Measurements from ENCODE around the gene SLC28A3.
A peak's percentile ranks its signal among the peaks of the same experiment; 100 is the strongest.

SLC28A3 gene

GRCh38 chr9:84296146-84296843, 44.3 kb downstream of the SLC28A3 start:
- DNase-seq = no peak

GRCh38 chr9:84294241-84294950, 46.2 kb downstream of the SLC28A3 start:
- no peak for DNase-seq

DNA sequence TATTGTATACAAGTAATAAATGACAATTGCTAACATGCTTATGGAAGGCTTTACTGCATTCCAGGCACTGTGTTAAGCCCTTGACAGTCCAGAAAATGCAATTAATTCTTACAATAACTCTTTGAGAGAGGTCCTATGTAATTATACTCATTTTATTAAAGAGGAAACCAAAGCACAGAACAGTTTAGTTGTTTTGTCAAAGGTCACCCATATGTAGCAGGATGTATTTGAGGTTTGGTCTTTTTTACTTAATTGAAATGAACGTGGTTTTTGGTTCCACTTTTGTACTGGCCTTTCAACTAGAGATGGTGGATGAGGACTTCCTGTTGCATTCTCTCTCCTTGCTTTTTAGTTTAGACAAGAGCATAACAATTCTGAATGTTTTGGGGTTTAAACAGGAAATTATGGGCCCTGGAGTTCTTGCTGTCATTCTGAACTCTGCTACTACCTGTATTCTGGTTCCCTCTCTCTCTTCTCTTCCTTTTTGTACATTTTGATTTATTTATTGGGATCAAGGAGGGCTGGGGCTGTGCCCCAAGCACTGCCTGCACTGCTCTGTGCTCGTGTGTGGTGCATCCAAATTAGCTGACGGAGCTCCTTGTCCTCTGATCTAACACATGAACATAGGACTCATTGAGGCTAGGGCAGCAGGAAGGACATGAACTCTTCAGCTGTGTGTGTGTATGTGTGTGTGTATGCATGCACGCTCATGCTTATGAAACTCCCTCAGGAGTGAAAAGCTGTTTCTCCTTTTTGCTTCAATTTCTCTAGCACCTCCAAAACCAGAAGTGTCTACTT, 47.4 kb downstream of the SLC28A3 start:
- DNase-seq = no peak

- no peak for DNase-seq
Observed at GRCh38 chr9:84285381-84285780, 55.2 kb downstream of the SLC28A3 start.

DNA sequence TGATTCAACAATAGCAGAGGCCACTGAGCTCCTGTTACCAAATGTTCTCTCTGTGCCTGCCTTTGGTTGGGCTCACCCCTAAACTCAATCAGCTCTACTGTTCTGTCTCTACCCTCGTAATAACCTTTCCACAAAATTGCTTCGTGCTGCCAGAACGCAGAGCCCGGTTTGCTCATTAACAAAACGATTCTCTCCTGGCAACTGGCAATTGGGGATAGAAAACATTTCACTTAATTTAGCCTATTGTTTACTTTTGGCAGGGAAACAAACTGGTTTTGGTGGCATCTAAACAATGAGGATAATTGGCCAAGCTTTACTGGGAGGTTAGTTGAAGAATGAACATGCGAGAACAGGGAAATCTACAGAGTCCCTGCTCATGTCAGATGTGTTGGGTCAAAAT, 56.6 kb downstream of the SLC28A3 start:
- no peak for DNase-seq

DNA sequence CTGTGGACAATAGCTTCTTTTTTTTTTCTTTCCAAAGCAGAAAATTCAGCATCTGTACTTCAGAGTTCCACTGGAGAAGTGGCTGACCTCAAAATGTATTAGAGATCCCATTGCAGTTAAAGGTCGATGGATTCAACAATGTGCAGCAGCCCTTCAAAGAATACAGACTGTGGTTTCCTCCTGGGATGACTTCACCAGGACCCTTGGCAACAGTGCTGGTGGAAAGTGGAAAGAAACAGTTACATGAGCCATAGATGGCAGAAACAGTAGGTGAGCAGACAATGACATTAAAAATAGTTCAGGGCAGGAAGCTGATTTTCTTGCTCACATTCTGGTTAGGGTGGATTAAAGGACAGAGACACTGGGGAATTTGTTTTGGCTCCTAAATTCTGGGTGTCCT, 62.4 kb downstream of the SLC28A3 start:
- DNase-seq = no peak

DNA sequence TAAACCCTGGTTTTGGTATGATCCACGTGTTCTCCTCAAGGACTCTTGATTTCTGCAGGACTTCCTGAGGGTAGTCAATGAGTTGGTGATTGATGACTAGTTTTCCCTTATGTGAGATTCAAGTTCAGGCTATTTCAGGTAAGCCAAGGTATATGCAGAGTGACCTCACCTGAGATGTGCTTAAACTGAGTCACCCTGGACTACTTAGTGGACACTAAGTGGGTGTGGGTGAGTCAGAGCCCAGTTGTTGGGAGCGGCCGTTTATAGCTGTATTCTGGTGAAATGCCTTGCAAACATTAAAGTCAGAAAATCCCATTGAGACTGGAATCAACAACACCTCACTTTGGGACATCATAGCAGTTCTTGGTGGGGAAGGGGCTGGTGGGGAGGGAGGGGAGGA, 62.9 kb downstream of the SLC28A3 start:
- no peak for DNase-seq

DNA sequence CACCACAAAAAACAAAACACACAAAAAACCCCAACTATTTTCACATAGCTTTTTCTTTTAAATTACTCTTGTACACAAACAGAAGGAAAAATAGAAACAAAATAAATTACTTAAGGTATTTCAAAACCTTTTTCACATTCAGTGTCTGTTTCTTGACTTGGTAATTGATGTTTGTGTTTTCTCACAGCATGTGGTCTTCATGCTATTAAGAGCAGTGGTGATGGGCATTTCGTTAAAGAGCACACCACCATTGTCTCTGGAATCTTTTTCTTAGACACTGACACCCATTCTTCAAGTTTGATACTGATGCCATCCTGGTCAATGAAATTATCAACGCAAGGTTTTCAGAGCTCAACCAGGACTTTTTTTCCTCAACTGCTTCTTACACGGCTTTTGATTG, 63.8 kb downstream of the SLC28A3 start:
- no peak for DNase-seq

- DNase-seq = peak; percentile 30
Observed at GRCh38 chr9:84271921-84272556, 68.5 kb downstream of the SLC28A3 start.

DNA sequence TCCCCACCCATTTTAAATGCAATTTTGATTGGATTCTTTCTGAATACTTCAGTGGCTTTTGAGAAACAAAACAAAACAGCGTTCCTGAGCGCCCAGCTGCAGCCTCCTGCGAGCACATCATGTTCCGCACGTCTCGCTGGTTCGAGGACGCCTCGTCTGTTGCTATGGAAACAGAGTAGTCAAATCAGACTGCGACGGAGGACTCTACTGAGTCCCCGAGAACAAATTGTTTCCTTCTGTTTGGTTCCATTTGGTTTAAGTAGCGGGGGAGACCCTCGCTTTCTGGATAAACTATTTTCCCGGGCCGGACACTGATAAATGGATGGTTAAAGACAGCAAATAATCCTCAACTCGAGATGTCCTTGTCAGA, 69.0 kb downstream of the SLC28A3 start:
- DNase-seq = peak; percentile 92

GRCh38 chr9:84270847-84271530, 69.6 kb downstream of the SLC28A3 start:
- DNase-seq = no peak

- DNase-seq = no peak
Observed at GRCh38 chr9:84266087-84266561, 74.4 kb downstream of the SLC28A3 start.

DNA sequence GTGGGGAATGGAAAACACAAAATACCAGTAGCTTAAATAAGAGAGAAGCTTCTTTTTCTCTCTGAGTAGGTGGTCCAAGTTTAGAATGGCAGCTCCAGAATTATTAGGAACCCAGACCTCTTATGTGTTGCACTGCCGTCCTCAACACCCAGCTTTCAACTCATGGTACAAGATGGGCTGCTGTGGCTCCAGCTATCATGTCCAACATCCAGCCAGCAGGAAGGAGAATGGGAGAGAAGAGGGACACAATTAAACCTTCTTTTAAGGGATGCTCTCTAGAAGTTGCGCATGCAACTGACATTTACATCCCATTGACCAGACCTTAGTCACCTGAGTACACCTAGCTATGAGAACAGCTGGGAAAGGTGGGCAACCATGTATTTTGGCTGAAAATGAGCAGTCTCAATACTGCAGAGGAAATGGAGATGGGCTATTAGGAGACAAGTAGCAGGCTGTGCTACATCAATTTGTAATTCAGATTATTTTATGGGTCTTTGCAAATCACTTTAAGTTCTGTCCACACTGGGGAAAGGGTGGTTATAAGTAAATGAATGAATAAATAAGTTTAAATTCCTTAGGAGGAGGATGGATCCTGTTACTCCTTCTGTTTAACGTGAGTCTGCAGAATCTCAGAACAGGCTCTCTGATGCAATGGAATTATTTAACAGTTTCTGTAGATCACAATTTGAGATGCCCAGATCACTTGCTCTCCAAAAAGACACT, 76.1 kb downstream of the SLC28A3 start:
- no peak for DNase-seq

DNA sequence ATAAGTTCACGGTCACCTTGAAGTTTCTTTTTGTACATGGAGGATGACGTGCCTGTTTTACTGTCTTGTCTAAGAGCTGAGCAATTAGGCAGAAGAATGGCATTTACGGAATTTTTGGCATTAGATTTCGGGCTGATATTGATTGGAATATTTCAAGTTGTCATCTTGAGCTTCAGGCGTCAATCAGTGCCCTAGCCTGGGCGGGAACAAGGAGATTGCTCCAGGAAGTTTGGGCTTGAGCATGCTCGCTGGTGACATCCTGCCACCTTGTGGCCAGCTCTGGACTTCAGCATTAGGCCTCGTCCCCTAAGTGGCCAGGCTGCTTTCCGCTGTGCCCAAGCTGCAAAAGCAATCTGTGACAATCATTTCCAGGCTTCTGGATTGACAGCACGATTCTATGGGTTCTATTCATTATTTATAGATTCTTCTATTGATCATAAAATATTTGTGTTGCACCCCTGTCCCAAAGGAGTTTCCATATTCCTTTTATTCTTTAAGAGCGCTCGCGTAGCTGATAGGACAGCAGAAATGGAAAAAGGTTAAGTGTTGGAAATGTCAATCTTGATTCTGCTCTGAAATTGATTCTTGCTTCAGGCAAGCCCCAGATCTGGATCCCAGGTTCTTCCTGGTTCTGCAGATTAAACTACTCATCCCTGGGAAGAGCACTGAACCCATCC, 79.3 kb downstream of the SLC28A3 start:
- peak; percentile 85 for DNase-seq

DNA sequence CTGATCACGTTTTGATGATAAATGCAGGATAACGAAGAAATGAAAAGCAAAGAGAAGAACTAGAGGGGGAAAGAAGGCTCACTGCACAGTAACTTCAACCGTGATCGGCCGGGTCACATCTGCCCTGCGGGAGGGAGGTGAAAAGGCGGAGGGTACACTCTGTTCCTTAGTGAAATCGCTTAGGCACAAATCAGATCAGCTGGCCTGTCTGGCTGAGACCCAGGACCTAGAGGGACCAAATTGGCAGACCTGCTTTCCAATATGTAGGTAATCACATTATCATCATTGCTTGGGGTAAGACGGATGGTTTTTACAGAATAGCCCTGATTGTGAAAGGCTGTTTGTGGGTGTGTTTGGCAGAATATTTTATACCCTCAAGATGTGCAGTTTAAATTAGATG, 82.2 kb downstream of the SLC28A3 start:
- DNase-seq = no peak

DNA sequence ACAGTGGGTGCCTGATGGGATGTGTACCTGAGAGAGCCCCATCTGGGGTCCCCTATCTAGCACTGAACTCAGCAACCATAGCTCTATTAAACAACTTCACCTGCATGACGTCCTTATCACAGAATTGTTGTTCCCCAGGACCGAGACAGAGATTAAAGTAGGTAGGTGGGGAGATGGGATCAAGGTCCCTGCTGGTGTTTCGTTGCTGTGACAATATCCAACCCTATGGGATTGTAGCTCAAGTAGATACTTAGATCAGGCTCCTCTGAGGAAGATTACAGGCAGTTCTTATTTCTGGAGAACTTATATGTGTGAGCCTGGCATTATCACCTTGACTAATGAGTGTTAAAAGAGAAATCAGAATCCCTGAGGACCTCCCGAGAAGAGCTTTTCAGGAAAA, 84.9 kb downstream of the SLC28A3 start:
- no peak for DNase-seq

- no peak for DNase-seq
Observed at GRCh38 chr9:84254972-84255371, 85.6 kb downstream of the SLC28A3 start.

DNA sequence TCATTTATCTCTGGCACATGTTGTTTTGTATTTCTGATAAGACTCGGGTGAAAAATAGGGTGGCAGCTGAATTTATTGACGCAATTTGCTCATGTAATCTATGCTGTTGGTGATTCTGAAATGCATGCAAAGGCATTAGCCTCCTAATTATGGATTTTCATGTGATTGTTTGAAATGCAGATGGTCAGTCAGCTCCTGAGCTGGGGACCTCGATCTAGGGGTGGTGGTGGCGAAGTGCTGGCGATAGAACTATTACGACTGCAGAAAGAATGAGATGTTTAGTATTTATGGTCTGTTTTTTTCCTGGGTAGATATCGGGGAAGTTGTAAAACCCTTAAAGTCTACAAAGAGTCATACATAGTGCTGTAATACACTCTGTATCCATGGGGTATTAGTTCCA, 88.6 kb downstream of the SLC28A3 start:
- no peak for DNase-seq

DNA sequence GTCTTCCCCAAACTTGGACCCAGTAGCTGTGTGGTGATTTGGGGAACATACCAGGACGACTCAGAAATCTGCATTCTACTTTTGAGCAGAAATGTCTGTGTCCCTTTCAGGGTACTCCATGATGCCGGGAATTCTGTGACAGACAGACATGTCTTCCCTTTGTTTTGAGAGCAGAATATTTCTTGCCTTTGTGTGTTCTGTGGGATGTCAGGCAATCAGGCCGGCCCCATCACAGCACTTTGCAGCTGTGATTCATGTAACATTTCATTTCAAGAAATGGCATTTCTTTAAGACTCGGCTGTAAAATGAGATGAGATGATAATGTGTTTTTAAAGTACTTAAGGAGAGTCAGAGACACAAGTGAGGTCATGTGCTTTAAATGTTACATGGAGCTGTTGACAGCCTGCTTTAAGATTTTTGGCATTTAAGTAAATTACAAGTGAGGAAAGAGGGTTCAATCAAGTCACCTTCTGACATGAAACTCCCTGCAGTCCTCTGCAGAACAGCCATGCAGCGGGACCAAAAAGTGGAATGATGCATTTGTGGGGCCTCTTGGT, 98.7 kb downstream of the SLC28A3 start:
- DNase-seq = no peak

GRCh38 chr9:84239343-84239742, 101.2 kb downstream of the SLC28A3 start:
- no peak for DNase-seq

DNA sequence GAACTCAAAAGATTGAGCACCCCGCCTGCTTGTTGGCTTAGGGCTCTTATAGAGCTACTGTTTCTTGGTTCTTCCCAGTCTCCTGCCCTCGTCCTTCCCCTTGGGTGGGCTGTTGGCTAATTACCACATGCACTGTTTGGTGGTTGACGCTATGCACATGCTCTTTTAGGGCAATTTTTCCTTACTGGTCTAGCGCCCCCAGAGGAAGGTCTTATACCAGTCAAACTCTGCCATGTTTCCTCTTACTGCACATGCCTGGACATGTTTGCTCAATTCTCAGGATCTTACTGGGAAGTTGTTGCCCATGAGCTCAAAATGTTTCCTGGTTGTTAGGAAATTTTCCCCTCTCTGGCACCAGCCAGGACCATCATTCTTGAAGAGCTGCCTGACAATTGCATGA, 101.9 kb downstream of the SLC28A3 start:
- no peak for DNase-seq

Data from right hindlimb (tissue), 1 donor.